Right ventricle myocardium superior (tissue), 1 donor: ENCODE results near the gene ACOD1. TPM values are rescaled to one million over a fixed set of nuclear protein-coding genes. Genes with fewer than 3 reads are reported as not detected.

Source experiments
- ATAC-seq: fragments of 200-7000 bp; cut with Tn5 transposase; one replicate; pipeline ENCODE4 v1.9.1; 2020; ENCODE audit warnings: mild to moderate bottlenecking; ENCODE audit not compliant: poor library complexity
- DNase-seq: peaks from one replicate; pipeline ENCODE4 v3.0.0-alpha.2; 2020
- intact Hi-C: fragments of 100-400 bp; cut with DNase I; formaldehyde crosslinking; loops from one replicate; pipeline ENCODE4 v1.11.2; 2022
- total RNA-seq: library from RNA; stranded (reverse); fragmentation: NEBNext Ultra II Directional; extraction: Animal tissue kit (Norgen Biotek cat#: 25700); gene quantifications from one replicate; pipeline ENCODE4 v1.2.1, GENCODE V29; 2021
- donor health status: DM: no; HTN: yes; CAD: no; lungs with severe emphysema.

The ACOD1 gene
- total RNA-seq, 1 donor from 2014 or later, result not detected

- DNase-seq (no peak), ATAC-seq (no peak)
- intact Hi-C loops, result no loop called here
These were observed 28.6 kb downstream of the ACOD1 start for GRCh38 chr13:76976929-76977328.

DNA sequence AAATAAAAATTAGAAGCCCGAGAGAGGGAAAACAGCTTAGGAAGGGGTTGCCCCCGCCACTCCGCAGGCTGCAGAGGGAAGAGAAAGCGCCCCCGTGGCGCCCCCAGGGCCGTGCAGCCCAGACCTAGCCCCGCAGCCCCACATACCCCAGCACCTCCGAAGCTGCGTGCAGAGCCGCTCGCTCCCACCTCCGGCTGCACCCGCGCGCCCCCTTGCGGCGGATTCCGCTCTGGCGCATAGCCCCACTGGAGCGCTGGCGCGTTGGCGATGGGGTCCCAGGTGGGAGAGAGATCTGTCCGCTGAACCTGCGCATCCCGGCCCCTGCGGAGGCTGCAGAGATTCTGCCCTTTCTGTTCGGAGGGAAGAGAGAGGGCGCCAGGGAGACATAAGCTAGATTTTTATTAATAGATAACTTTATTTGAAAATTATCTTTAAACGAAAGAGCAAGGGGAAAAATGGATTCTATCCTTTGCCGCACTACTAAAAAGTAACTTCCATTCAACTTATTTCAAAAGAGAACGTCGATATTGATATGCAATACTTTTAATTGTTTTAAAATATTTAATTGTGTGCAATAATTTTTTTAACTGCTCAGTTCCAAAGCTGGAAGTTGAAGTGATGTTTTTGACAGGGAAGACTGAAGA, 31.9 kb downstream of the ACOD1 start:
- peak; percentile 99 for ATAC-seq
- DNase-seq, result peak; percentile 90
- intact Hi-C loops, result no loop called here

DNA sequence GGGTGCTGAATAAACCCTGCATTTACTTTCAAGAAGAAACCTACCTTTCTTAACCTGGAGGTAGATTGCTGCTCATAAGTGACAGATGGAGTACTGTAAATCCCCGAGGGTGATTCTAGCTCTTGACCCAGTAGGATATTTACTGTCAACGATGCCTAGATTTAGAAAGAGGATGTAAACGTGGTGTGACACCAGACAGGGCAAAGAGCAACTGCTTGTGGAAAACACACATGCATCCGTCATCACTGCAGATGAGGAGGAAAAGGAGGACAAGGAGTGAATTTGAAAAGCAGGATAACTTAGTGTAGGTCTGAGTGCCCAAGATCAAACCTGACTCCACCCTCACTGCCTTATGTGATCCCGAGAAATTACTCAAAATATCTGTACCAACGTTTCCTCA, 33.8 kb downstream of the ACOD1 start:
- ATAC-seq (no peak), DNase-seq (no peak)
- intact Hi-C loops, result no loop called here

DNA sequence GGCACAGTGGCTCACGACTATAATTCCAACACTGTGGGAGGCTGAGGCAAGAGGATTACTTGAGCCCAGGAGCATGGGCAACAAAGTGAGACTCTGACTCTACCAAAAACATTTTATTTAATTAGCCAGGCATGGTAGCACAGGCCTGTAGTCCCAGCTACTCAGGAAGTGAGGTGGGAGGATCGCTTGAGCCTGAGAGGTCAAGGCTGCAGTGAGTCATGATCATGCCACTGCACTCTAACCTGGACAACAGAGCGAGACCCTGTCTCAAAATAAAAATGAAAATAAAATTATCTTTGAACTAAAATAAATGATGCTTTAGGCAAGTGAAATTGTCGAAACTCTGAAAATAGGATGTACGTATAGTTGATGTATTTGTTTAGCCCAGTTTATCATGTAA, 35.4 kb downstream of the ACOD1 start:
- intact Hi-C loops, result no loop called here
- no peak for ATAC-seq

DNA sequence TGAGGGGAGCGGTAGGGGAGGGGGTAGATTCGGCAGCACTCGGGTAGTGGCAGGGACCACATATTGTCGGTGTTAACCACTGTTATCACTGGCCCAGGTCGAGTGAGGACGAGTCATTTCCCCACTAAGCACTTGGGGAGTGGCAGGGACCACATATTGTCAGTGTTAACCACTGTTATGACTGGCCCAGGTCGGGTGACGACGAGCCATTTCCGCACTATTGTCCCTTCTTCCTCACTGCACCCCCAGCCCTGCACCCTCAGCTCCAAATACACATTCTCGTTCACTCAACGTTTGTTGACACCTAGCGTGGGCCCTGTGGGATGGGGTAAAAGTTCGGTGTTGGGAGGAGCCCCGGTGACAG, 43.1 kb downstream of the ACOD1 start:
- ATAC-seq (peak; percentile 15), DNase-seq (peak; percentile 44)
- intact Hi-C loops, result no loop called here

More for the DNA sequence above, 35.4 kb downstream of the ACOD1 start:
- no peak for DNase-seq

- ATAC-seq (peak; percentile 99), DNase-seq (peak; percentile 96)
- intact Hi-C loops, result no loop called here
These were observed 43.7 kb downstream of the ACOD1 start, which contains the start of gene CLN5 for GRCh38 chr13:76991796-76992547. Gene CLN5, plus strand, starts transcription at chr13:76992081. Its CDS starts 18 bp downstream, at chr13:76992099.

DNA sequence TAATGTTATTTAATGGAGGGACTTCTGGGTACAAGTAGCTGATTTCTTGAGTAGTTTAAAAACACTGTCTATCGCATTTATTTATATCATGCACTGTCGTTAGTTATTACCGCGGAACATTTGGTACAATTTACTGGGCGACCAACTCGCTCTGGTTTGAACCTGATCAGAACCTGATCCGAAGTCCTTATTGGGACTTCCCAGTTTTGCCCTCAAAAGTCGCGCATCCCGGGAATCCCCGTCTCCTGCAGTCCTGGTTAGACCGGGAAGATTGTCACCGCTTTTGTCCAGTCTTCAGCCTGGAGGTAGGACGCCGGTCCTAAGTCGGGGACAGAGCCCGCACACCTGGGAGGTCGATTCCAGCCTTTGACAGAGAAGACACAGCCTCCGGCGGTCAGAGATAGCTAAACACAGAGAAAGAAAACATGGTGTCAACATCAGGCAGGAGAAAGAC, 44.3 kb downstream of the ACOD1 start:
- DNase-seq (peak; percentile 43), ATAC-seq (peak; percentile 19)
- intact Hi-C loops, result no loop called here

GRCh38 chr13:76993021-76993420, 44.7 kb downstream of the ACOD1 start:
- intact Hi-C loops, result no loop called here
- ATAC-seq, result no peak
- DNase-seq, result no peak

- DNase-seq (no peak), ATAC-seq (no peak)
- intact Hi-C loops, result no loop called here
These were observed 45.2 kb downstream of the ACOD1 start for GRCh38 chr13:76993473-76993872.

DNA sequence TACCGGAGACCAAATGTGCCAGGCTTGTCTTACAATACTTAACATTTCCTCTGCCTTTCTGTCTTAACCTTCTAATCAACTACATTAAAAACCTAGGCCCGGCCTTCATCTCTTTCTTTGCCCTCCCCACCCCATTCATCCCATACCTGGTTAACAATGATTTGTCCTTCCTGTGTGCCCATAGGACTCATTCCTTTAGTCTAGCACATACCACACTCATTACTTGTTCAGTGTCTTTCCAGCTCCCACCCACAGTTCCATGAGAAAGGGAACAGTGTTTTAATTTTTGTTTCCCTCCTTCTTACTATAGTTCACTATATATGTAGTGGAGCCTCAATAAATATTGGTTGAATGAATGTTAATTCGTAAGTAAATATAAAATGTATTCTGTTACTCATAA, 46.0 kb downstream of the ACOD1 start:
- DNase-seq (no peak), ATAC-seq (no peak)
- intact Hi-C loops, result no loop called here

- intact Hi-C loops, result no loop called here
- ATAC-seq, result no peak
- DNase-seq, result no peak
These were observed 52.2 kb downstream of the ACOD1 start for GRCh38 chr13:77000475-77000874.

DNA sequence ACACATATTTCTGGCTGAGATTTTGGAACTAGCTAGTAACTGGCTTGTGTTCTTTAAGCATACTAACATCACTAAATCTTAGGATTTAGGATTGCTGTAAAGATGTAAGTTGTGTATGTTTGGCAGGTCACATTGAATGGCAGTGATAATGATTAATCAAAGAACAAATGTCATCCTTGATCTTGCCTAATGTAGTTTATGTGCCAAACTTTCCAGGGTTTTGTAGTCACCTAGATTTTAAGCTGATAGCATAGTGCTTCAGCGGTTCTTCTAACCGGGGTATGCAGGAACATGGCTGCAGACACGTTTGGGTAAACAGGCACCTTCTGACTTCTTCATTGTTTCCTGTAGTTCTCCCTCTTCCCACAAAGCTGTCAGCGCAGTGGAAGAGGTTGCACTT, 53.2 kb downstream of the ACOD1 start:
- ATAC-seq, result no peak
- intact Hi-C loops, result no loop called here
- DNase-seq, result no peak

- intact Hi-C loops, result no loop called here
- DNase-seq (no peak), ATAC-seq (peak; percentile 26)
These were observed 53.8 kb downstream of the ACOD1 start for GRCh38 chr13:77001963-77002587.

DNA sequence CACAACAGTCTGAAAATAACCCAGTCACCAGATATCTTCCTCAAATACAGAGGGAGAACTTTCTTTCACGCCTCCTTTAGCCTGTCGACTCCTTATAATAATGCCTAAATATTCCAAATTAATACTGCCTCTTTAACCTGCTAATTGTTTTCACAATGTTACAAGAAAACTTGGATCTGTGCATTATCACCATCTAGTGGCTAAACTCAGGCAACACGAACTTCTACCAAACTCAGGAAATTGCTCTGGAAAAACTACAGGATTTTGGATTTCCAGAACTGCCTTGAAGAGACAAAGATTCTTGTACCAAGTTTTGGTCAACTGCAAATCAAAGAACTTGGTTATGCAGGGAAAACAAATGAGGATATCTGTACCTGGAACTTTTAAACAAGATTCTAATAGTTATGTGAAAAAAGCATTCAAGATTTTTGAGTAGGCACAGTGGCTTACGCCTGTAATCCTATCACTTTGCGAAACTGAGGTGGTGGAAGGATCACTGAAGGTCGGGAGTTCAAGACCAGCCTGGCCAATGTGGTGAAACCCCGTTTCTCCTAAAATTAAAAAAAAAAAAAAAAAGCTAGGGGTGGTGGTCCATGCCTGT, 54.4 kb downstream of the ACOD1 start:
- intact Hi-C loops, result no loop called here
- DNase-seq (no peak), ATAC-seq (peak; percentile 66)

Other genes starting within 250 kb of the ACOD1 start
- gene KCTD12, start 62.1 kb upstream of the ACOD1 start, total RNA-seq, result 34.7 TPM
- 15.0 TPM for gene CLN5, start 43.6 kb downstream of the ACOD1 start, total RNA-seq
- 27.6 TPM for gene FBXL3, start 78.6 kb downstream of the ACOD1 start, total RNA-seq